Activated CD4-positive, alpha-beta T cell treated with anti-CD3 and anti-CD28 coated beads, Interleukin-2, amount 50 U/mL, for 1 hour (primary cell): ENCODE results near the gene NADK.
"Not testable (repeated sequence)": the region's sequence is repeated elsewhere in the genome, so short reads cannot be mapped to it uniquely, and the experiment has no call there.

Experiments
- DNase-seq: peaks from one replicate; pipeline ENCODE4 v3.0.0-alpha.2; 2020

Gene NADK

DNA sequence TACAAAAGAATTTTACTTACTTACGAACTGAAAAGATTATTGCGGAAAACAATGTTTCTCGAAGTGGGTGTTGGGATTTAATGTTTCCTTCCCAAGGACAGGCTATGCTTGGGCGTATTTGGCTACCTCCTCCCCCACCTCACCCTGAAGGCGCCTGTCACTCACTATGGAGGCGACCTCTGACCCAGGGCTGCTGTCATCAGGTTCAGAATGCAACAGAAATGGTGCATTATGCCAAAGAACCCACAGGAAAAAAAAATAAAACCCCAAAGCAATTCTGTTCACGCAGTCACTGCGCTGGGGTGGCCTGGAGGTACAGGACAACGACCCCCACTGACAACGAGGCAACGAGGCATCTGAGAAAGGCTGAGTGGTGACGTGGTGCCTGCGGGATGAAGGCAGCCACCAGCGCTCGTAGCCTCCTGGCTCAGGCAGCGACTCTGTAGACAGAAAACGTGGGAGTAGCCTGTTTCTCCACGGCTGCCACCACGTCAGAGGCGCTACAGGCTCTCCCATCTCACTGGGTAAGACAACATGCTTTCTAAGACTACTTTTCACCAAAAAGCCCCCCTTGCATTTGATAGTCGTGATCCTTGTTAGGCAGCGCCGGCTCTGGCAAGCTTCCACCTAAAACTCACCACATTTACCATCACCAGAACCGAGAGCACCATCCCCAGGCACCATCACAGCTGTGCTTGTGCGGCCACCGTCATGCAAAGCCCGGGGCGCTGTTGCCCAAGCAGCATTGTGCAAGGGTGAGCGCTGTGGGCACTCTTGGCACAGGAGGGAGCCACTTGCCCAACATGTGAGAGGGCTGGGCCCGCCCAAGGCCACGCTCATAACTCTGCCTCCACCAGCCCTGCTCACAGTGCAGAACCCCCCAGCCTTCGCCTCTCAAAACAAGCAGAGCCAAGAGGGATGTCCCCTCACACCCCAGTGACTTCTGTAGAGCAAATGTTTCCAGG lies 14.3 kb downstream of the NADK start:
- no peak for DNase-seq

DNA sequence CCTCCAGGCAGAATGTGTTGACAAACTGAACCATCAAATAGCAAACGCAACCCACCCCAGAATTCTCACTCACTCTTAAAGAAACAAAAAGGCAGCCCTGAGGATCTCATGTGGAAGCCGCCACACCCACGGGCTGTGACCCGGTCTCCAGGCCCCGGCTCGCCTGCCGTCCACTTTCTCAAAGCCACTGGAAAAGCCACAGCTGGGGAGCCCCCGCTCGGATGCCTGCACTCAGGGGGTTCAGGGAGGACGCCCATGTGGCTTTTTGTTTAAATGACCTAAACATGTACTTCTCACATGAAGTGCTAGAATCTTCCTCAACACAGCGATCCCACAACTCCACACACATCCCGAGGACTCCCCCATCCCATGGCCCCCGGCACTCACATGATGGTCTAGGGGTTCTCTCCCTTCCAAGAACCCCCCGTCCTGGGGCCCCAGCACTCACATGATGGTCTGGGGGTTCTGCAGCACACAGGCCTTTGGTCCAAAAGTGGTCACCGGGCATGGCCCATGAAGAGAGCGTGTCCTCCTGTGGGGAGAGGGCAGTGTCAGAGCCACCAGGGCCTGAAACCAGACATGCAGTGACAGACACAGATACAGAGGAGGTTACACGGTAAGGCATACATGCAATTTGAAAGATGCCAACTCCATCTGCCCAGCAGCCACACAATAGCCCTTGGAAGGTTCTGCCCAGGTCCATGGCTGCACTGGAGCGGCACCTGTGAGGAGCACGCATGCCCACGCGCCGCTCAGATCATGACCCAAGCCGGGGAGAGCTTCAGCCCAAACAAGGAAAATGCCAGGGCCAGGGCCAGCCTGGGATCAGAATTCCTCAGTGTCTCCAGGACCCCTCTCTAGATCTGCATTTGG lies 16.5 kb downstream of the NADK start:
- DNase-seq: no peak

- no peak for DNase-seq
Observed at GRCh38 chr1:1760715-1761114, 17.6 kb downstream of the NADK start.

- DNase-seq: no peak
Observed at GRCh38 chr1:1760345-1760650, 18.0 kb downstream of the NADK start.

DNA sequence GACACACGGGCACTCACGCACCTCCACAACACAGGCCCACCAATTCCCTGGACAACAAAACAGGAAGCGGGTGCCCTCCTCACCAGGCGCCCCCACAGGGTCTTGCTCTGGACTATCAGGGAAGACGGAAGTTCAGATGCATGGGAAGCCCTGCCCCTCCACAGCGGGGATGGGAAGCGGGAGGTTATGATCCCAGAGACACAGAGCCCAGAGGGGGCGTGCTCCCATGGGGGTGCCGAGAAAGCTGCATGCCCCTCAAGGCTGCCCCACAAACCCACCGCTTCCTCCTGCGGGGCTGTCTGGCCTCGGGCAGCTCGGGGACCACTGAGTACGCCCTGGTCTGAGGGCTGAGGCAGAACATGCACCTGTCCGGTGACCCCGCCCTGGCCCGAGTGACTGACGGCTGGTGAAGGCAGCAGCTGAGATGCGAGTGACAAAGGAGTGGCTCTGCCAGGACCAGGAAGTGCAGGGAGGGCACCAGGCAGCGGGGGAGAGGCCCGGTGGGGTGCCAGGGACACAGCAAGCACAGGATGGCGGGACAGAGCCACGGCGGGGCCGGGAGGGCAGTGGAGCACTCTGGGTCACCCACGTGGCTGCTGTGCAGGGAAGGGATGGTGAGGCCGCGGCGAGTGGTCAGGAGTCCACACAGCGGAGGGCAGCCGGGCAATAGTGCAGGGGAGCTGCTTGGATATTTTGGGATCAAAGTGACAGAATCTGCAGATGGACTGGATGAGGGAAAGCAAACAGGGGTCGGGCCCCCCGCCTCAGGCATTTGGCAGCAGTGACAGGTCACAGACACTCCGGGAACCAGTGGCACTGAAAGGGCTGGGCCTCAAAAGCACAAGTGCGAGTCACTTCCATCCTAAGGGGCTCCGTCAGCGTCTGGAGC lies 18.6 kb downstream of the NADK start:
- no peak for DNase-seq

GRCh38 chr1:1758692-1759455 lies 19.4 kb downstream of the NADK start:
- no peak for DNase-seq

GRCh38 chr1:1758059-1758621 lies 20.1 kb downstream of the NADK start:
- DNase-seq: no peak

GRCh38 chr1:1757422-1758058 lies 20.7 kb downstream of the NADK start:
- no peak for DNase-seq

DNA sequence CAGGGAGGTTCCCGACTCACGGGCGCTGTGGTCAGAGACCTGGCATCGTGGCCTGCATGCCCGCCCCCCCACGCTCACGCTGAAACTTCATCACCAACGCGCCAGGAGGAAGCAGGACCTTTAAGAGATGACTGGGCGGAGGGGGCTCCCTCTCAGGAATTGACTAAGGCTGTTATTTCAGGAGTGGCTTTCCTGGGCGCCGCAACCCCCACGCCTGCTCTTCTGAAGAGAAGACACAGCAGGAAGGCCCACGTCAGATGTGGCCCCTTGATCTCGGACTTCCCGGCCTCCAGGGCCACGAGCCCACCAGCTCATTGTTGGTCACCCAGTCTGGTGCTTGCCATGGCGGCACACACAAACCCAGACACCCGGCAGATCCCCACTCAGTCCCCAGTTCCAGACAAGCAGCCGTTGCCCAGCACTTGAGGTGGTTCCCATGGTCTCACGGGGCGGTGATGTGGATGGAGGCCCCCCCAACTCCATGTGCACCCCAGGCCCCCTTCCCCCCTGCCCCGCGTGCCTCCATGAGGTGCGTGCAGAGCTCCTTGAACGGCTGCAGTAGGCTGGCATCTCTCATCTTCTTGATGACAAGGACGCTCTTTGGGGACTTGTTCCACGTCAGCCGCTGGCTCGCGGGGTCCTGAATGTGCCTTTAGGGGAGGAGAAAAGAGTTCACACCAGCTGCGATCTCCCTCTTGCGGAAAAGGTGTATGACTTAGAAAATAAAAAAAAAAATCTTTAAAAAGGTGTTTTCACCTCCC lies 21.4 kb downstream of the NADK start:
- DNase-seq: no peak

GRCh38 chr1:1755852-1756251 lies 22.4 kb downstream of the NADK start:
- DNase-seq: no peak

GRCh38 chr1:1755426-1755825 lies 22.8 kb downstream of the NADK start:
- no peak for DNase-seq

DNA sequence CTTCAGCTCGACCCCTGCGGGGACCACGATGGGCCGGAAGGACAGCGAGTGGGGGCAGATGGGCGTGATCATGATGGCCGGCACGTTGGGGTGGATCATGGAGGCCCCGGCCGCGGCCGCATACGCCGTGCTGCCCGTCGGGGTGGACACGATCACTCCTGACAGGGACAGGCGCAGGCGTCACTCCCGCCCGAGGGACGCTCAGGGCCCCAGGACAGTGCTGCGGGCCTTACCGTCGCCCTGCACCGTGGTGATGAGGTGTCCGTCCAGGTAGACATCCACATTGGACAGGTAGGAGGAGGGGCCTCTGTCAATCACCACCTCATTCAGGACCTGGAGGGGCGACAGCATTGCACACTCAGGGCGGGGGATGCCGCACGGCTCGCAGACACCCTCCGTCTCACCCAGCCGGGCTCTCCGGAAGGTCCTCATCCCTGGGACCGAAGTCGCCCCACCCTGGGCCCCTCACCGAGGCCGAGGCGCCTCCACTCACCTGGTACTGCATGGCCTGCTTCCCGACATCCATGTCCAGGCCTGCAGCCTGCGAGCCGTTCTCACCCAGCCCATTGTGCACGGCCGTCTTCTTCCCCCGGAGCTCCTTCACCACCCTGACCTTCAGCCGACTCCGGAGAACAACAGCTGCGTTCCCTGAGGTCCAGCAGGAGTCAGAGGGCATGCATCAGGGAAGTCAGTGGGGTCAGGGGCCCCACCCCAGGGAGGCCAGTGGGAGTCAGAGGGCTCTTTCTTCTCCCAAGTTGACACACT lies 24.0 kb downstream of the NADK start:
- no peak for DNase-seq

- no peak for DNase-seq
Observed at GRCh38 chr1:1753607-1754005, 24.7 kb downstream of the NADK start.

- no peak for DNase-seq
Observed at GRCh38 chr1:1752636-1753606, 25.3 kb downstream of the NADK start.

DNA sequence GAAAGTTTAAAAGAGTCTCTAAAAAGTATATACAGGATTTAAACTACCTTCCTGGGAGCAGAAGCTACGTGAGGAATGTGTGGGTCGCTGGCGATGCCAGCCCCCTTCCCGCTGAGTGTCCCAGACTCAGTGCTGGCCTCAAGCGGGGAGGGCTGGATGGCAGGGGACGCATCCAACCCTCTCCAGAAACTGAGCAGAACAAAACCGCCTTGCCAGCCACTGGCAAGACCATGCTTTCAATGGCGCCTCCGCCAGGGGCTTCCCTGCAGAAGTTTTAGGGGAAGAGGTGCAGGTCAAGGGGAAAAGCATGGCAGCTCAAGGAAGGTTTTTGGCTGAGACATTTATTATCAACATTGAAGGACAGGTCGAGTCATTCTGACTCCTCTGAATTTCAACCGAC lies 26.1 kb downstream of the NADK start:
- no peak for DNase-seq

GRCh38 chr1:1749941-1750340 lies 28.3 kb downstream of the NADK start:
- not testable (repeated sequence) for DNase-seq

GRCh38 chr1:1748686-1749321 lies 29.5 kb downstream of the NADK start:
- DNase-seq: no peak

DNA sequence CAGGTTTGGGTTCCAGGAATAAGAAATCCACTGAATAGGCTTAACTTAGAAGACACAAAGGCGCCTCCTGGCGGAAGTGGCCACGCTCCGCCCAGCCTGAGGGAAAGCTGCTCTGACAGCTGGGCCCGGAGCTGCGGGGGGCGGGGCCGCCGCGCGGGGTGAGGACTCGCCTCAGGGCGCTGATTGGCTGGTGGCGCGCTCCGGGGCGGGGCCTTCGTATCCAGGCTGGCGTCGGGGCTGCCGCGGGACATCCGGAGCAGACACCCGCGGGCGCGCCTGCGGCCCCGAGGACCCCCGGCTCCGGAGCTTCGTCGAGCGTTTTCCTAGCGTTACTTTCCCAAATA lies 31.7 kb downstream of the NADK start:
- not testable (repeated sequence) for DNase-seq
